Measurements from ENCODE around the gene MRPL3. TPM values are rescaled to one million over a fixed set of nuclear protein-coding genes. Genes with fewer than 3 reads are reported as not detected.

The MRPL3 gene
- polyA plus RNA-seq, 1 of the 3 experiments (the other 2 are of a cell fraction): 73.7 TPM

GRCh38 chr3:131540143-131540542 is 37.4 kb upstream of the MRPL3 start:
- no peak overlapping the region for H3K9ac ChIP-seq
- no peaks in the 10 kb centered on the region for H3K27me3 ChIP-seq (ENCODE audit: insufficient read depth)
- TF ChIP-seq FOXJ3 (CRISPR knock-in tag; IDR thresholded peaks at IDR 0.05) (no peak), GABPA (IDR thresholded peaks at IDR 0.05; ENCODE audit: low read depth) (no peak), FOSL2 (IDR thresholded peaks at IDR 0.05; ENCODE audit: borderline replicate concordance, low read depth) (no peak), NRF1 (IDR thresholded peaks at IDR 0.05; ENCODE audit: low read depth, low read length) (no peak), PBX3 (IDR thresholded peaks at IDR 0.05) (no peak), ELF1 (IDR thresholded peaks at IDR 0.05) (no peak), GATA2 (CRISPR knock-in tag; IDR thresholded peaks at IDR 0.05) (no peak), IRF3 (IDR thresholded peaks at IDR 0.05; ENCODE audit: low read depth, low read length) (no peak), EP300 (IDR thresholded peaks at IDR 0.05; ENCODE audit: borderline replicate concordance in 1 of 2, low read depth in 1 of 2, low read length in 1 of 2) (no peak), RAD21 (IDR thresholded peaks at IDR 0.05; ENCODE audit: low read length) (no peak), CHD2 (IDR thresholded peaks at IDR 0.05; ENCODE audit: low read length, partially characterized antibody) (no peak), RXRA (IDR thresholded peaks at IDR 0.05; ENCODE audit: borderline replicate concordance, low read depth) (no peak), REST (IDR thresholded peaks at IDR 0.05; ENCODE audit: low read depth, low read length) (no peak), ZBTB33 (IDR thresholded peaks at IDR 0.05; ENCODE audit: borderline replicate concordance, low read depth) (no peak), USF2 (IDR thresholded peaks at IDR 0.05; ENCODE audit: borderline replicate concordance, low read depth, low read length) (no peak), RCOR1 (IDR thresholded peaks at IDR 0.05; ENCODE audit: low read length) (no peak), NFIC (IDR thresholded peaks at IDR 0.05; ENCODE audit: borderline replicate concordance) (no peak), SMC3 (IDR thresholded peaks at IDR 0.05; ENCODE audit: low read depth, low read length) (no peak), SIN3A (IDR thresholded peaks at IDR 0.05; ENCODE audit: borderline replicate concordance, low read depth, low read length) (no peak)
- no peaks in the 10 kb centered on the region for H3K36me3 ChIP-seq (replicated peaks in 1 of 2; ENCODE audit: control insufficient read depth in 1 of 2, insufficient read depth in 2 of 2, low read length in 1 of 2)
- no peak for DNase-seq
- no peak overlapping the region for H2AFZ ChIP-seq (ENCODE audit: low read depth)
- no peaks in the 10 kb centered on the region for H3F3A ChIP-seq (replicated peaks; ENCODE audit: insufficient read depth)
- no peak overlapping the region for H3K4me2 ChIP-seq
- no peaks in the 10 kb centered on the region for H3K9me2 ChIP-seq
- H3K4me3 ChIP-seq (ENCODE audit: low read depth in 2 of 2, low read length in 1 of 2): no peak overlapping the region
- no peaks in the 10 kb centered on the region for H3K79me2 ChIP-seq (ENCODE audit: insufficient read depth)
- peaks cover 0 to 4% of the 10 kb centered on the region in 2 experiments; a peak in 2 of 4 replicates for H3K4me1 ChIP-seq (ENCODE audit: control insufficient read depth in 1 of 2, insufficient read depth in 2 of 2, low read depth in 1 of 2, low read length in 1 of 2)
- H4K20me1 ChIP-seq (ENCODE audit: insufficient read depth): no peaks in the 10 kb centered on the region
- POLR2A ChIA-PET: no interaction called here
- CTCF ChIA-PET: interaction anchor here (1.0 kb wide), 1 partner anchor 255 kb away, joined by 3 read pairs; no protein-coding TSS in a partner anchor
- H3K27ac ChIP-seq (ENCODE audit: low read depth in 2 of 2, low read length in 1 of 2): no peak overlapping the region
- no peaks in the 10 kb centered on the region for H3K9me3 ChIP-seq
